Adrenal gland (tissue), 12 donors: ENCODE results near the gene COPS7A. TPM values are rescaled to one million over a fixed set of nuclear protein-coding genes. Genes with fewer than 3 reads are reported as not detected.

Experiments
- DNase-seq, 7 donors: peaks; one replicate each; pipeline ENCODE4 v3.0.0-alpha.2; 2019 to 2020
- H3K27ac ChIP-seq, 5 donors: fragments of 200-600 bp; sonication (generic) in 4 of 5; 1 replicate in 3 of 5; 2 replicates in 2 of 5; pipeline versions ENCODE4 v1.5.1 to v1.8.0; 2016 to 2020; ENCODE audit warnings: mild to moderate bottlenecking in 1 of 5
- H3K27me3 ChIP-seq: fragments of 200-600 bp; 2 replicates; pipeline ENCODE4 v1.8.0; 2021
- H3K36me3 ChIP-seq, 2 donors: fragments of 200-600 bp; replicated peaks in 1 of 2; 1 replicate in 1 of 2; 2 replicates in 1 of 2; pipeline versions ENCODE4 v1.5.1 to v1.8.0; 2018 to 2022
- H3K4me1 ChIP-seq, 2 donors: fragments of 200-600 bp; replicated peaks in 1 of 2; 1 replicate in 1 of 2; 2 replicates in 1 of 2; pipeline versions ENCODE4 v1.5.1 to v1.8.0; 2018 to 2021
- H3K4me3 ChIP-seq, 4 donors: fragments of 200-600 bp; sonication (generic) in 3 of 4; one replicate each; pipeline ENCODE4 v1.5.1; 2016 to 2018
- H3K9me3 ChIP-seq, 3 donors: fragments of 200-600 bp; sonication (generic) in 1 of 3; replicated peaks in 1 of 3; 1 replicate in 2 of 3; 2 replicates in 1 of 3; pipeline versions ENCODE4 v1.5.1 to v1.8.0; 2016 to 2021
- POLR2A ChIP-seq, 2 donors: fragments of 450-650 bp; IDR thresholded peaks; one replicate each; pipeline ENCODE4 v1.6.1; 2017; ENCODE audit warnings: antibody characterized with exemption in 2 of 2, mild to moderate bottlenecking in 2 of 2, moderate library complexity in 1 of 2
- WGBS, 4 donors: extraction: QIAGEN DNeasy Blood & Tissue Kit in 2 of 4; methylation state at CpG; one replicate each; pipeline versions ENCODE4 v1.1.5 to v1.1.7; 2013 to 2017; 5-methylcytosine and 5-hydroxymethylcytosine counted together
- intact Hi-C, 2 donors: fragments of 100-400 bp; cut with DNase I; formaldehyde crosslinking; loops; one replicate each; pipeline versions ENCODE4 v1.14.1 to v1.15.0; 2022 to 2023
- polyA plus RNA-seq, 3 donors: library from polyadenylated mRNA; stranded (reverse); fragments of 200-250 nt in 2 of 3; fragments of 350-450 nt in 1 of 3; fragmentation: Illumina TruSeq in 1 of 3; extraction: RNeasy Lipid Tissue Mini Kit (QIAGEN cat#74804) in 1 of 3; gene quantifications; one replicate each; pipeline ENCODE4 v1.2.3, GENCODE V29; 2013 to 2014
- total RNA-seq, 9 donors: library from RNA; depleted of rRNA in 4 of 9; stranded (reverse); fragments of >200 nt in 4 of 9; fragments of 120-200 nt in 1 of 9; fragmentation: NEBNext Ultra II Directional in 1 of 9; extraction: Animal tissue kit (Norgen Biotek cat#: 25700) in 1 of 9; gene quantifications; one replicate each; pipeline versions ENCODE4 v1.1.0 to v1.2.4, GENCODE V29; 2013 to 2023
- TF ChIP-seq, protein P1 (sequence below), 6 experiments: fragments of 450-650 bp in 4 of 6; fragments of 200-600 bp in 2 of 6; sonication (generic) in 1 of 6; IDR thresholded peaks; 1 replicate in 5 of 6; 2 replicates in 1 of 6; pipeline versions ENCODE4 v1.5.1 to v1.8.0; 2016 to 2021; ENCODE audit warnings: antibody characterized with exemption in 6 of 6, mild to moderate bottlenecking in 2 of 6, moderate library complexity in 1 of 6
- donor health status: healthy with polysubstance abuse.
- donor health status: Bipolar disorder and iron deficiency.
- donor health status: DM: yes; HTN: yes; CAD: no.
- donor health status: DM: no; HTN: no; CAD: no.
- donor health status: DM: no; HTN: no; CAD: no.
- donor health status: DM: yes; HTN: yes; CAD: no.

The COPS7A gene
- total and polyA plus RNA-seq, 12 donors = 46.5 to 105 (median 81.1) TPM

- peaks cover 8 to 14% of the 10 kb centered on the region in 2 donors for H3K4me1 ChIP-seq
- no peaks in the 10 kb centered on the region for H3K9me3 ChIP-seq
- H3K36me3 ChIP-seq = peaks cover 0 to 59% of the 10 kb centered on the region in 2 donors
- intact Hi-C loops = loop anchor here in 1 of 2 donors (2.0 to 10.0 kb wide), 3 partner anchors 18 to 76 kb away; partner anchors contain the start of genes GPR162, P3H3 and PTMS
- no peak overlapping the region for H3K4me3 ChIP-seq
- H3K27me3 ChIP-seq = no peaks in the 10 kb centered on the region
- DNase-seq = no peak
- no peak overlapping the region for H3K27ac ChIP-seq
- no peak for TF ChIP-seq POLR2A (IDR thresholded peaks at IDR 0.05)
- 89 to 93% (median 93%) methylated on average over 21 to 28 of the region's 28 CpGs for WGBS, 4 donors
Observed at GRCh38 chr12:6748761-6749160, 24.9 kb downstream of the COPS7A start.

GRCh38 chr12:6750506-6750905 lies 26.7 kb downstream of the COPS7A start:
- no peak for TF ChIP-seq POLR2A (IDR thresholded peaks at IDR 0.05)
- TF ChIP-seq, protein P1, sequence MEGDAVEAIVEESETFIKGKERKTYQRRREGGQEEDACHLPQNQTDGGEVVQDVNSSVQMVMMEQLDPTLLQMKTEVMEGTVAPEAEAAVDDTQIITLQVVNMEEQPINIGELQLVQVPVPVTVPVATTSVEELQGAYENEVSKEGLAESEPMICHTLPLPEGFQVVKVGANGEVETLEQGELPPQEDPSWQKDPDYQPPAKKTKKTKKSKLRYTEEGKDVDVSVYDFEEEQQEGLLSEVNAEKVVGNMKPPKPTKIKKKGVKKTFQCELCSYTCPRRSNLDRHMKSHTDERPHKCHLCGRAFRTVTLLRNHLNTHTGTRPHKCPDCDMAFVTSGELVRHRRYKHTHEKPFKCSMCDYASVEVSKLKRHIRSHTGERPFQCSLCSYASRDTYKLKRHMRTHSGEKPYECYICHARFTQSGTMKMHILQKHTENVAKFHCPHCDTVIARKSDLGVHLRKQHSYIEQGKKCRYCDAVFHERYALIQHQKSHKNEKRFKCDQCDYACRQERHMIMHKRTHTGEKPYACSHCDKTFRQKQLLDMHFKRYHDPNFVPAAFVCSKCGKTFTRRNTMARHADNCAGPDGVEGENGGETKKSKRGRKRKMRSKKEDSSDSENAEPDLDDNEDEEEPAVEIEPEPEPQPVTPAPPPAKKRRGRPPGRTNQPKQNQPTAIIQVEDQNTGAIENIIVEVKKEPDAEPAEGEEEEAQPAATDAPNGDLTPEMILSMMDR (IDR thresholded peaks at IDR 0.05) = no peak
- Histone ChIP-seq H3K36me3 (peaks cover 0 to 59% of the 10 kb centered on the region in 2 donors), H3K4me3 (no peak overlapping the region), H3K27me3 (no peaks in the 10 kb centered on the region), H3K4me1 (peaks cover 8 to 22% of the 10 kb centered on the region in 2 donors), H3K27ac (no peak overlapping the region), H3K9me3 (no peaks in the 10 kb centered on the region)
- WGBS, 4 donors = 75 to 83% (median 80%) methylated on average over 4 of the region's 4 CpGs
- no peak for DNase-seq
- intact Hi-C loops = no loop called here

GRCh38 chr12:6751767-6752166 lies 27.9 kb downstream of the COPS7A start:
- Histone ChIP-seq H3K4me3 (peak overlapping the region in 1 of 4 donors; percentile 68), H3K9me3 (no peaks in the 10 kb centered on the region), H3K27me3 (no peaks in the 10 kb centered on the region), H3K36me3 (peaks cover 0 to 52% of the 10 kb centered on the region in 2 donors), H3K4me1 (peaks cover 8 to 22% of the 10 kb centered on the region in 2 donors), H3K27ac (peak overlapping the region in 3 of 5 donors; percentile 95 to 97 (median 96))
- intact Hi-C loops = loop anchor here in 1 of 2 donors (2.0 kb wide), 1 partner anchor 29 kb away; no protein-coding TSS in a partner anchor
- DNase-seq = peak in 1 of 7 donors; percentile 40
- 77 to 90% (median 83%) methylated on average over 5 to 7 of the region's 7 CpGs for WGBS, 4 donors
- TF ChIP-seq, protein P1 (IDR thresholded peaks at IDR 0.05) = no peak
- no peak for TF ChIP-seq POLR2A (IDR thresholded peaks at IDR 0.05)

- Histone ChIP-seq H3K27me3 (no peaks in the 10 kb centered on the region), H3K9me3 (no peaks in the 10 kb centered on the region), H3K4me3 (peak overlapping the region; percentile 12 to 95 (median 62)), H3K4me1 (peaks cover 8 to 22% of the 10 kb centered on the region in 2 donors), H3K27ac (peak overlapping the region; percentile 77 to 97 (median 95)), H3K36me3 (peaks cover 0 to 46% of the 10 kb centered on the region in 2 donors)
- no peak for TF ChIP-seq POLR2A (IDR thresholded peaks at IDR 0.05)
- TF ChIP-seq, protein P1 (IDR thresholded peaks at IDR 0.05) = peak in 3 of 6 experiments; percentile 2 to 35 (median 29)
- DNase-seq = peak in 6 of 7 donors; percentile 38 to 76 (median 62)
- intact Hi-C loops = loop anchor here in 1 of 2 donors (2.0 kb wide), 1 partner anchor 28 kb away; no protein-coding TSS in a partner anchor
- 4 to 9% (median 6%) methylated on average over 17 to 24 of the region's 24 CpGs for WGBS, 4 donors
Observed at GRCh38 chr12:6752167-6752920, 28.5 kb downstream of the COPS7A start.
